HCT116 (cell line): ENCODE measurements around the gene SCN8A. TPM values are rescaled to one million over a fixed set of nuclear protein-coding genes. Genes with fewer than 3 reads are reported as not detected.

ENCODE experiments used
- ATAC-seq: fragments of 200-7000 bp; cut with Tn5 transposase; 2 replicates; pipeline ENCODE4 v1.9.1; 2020; ENCODE audit warnings: mild to moderate bottlenecking, moderate library complexity
- BruUV-seq: library from RNA; stranded (reverse); fragments of 400-500 nt; replicated peaks from 2 replicates; lab custom pipeline; 2021; lab: Mats Ljungman, UMichigan
- CTCF ChIA-PET: fragments of 300-600 bp; sonication (Branson Sonifier 250); formaldehyde crosslinking; loops from one replicate; lab custom pipeline; 2021; ENCODE audit warnings: antibody characterized with exemption; lab: Charles Lee
- POLR2A ChIA-PET: fragments of 300-600, 350-600 bp; sonication (Branson Sonifier 250); formaldehyde crosslinking; loops from one replicate; lab custom pipeline; 2021; ENCODE audit warnings: antibody characterized with exemption; lab: Charles Lee
- RAD21 ChIA-PET, 2 experiments: fragments of 300-600 bp; sonication (Branson Sonifier 250); formaldehyde crosslinking; loops; one replicate each; lab custom pipeline; 2023; ENCODE audit warnings: low total read pairs in 2 of 2; ENCODE audit not compliant: uncharacterized antibody in 2 of 2, unreplicated experiment in 2 of 2, low non-redundant PET in 1 of 2; lab: Charles Lee
- DNase-seq: peaks from one replicate; pipeline ENCODE4 v3.0.0-alpha.2; 2010; ENCODE audit warnings: low read depth, low spot score
- H2AFZ ChIP-seq: fragments of 200-600 bp; shearing (Covaris generic), sonication (generic); 2 replicates; pipeline ENCODE4 v1.6.1; 2017; ENCODE audit warnings: low read depth, mixed run types, mixed read lengths, antibody characterized with exemption, low read length; ENCODE audit not compliant: poor library complexity, severe bottlenecking
- H3K27ac ChIP-seq: 2 replicates; pipeline ENCODE4 v1.5.1; 2012; ENCODE audit warnings: low read depth, low read length
- H3K27me3 ChIP-seq: fragments of 200-600 bp; sonication (generic); 2 replicates; pipeline ENCODE4 v1.6.1; 2016; ENCODE audit warnings: mixed run types, low read length, mixed read lengths; ENCODE audit not compliant: insufficient read depth
- H3K36me3 ChIP-seq, 2 experiments: fragments of 200-500 bp in 1 of 2; fragments of 200-600 bp in 1 of 2; sonication (Bioruptor generic) in 1 of 2; sonication (generic) in 1 of 2; 2 replicates each; pipeline versions ENCODE4 v1.5.1 to v1.6.1; 2014 to 2016; ENCODE audit warnings: low read length in 2 of 2, inconsistent platforms in 1 of 2, mixed read lengths in 1 of 2, mixed run types in 1 of 2; ENCODE audit not compliant: insufficient read depth in 2 of 2, control insufficient read depth in 1 of 2
- H3K4me1 ChIP-seq, 2 experiments: fragments of 200-600 bp in 1 of 2; sonication (generic) in 1 of 2; 2 replicates each; pipeline versions ENCODE4 v1.5.1 to v1.6.1; 2012 to 2017; ENCODE audit warnings: low read length in 2 of 2, inconsistent platforms in 1 of 2, mild to moderate bottlenecking in 1 of 2, mixed read lengths in 1 of 2, mixed run types in 1 of 2, moderate library complexity in 1 of 2; ENCODE audit not compliant: insufficient read depth in 2 of 2, control insufficient read depth in 1 of 2
- H3K4me2 ChIP-seq: fragments of 200-600 bp; sonication (generic); 2 replicates; pipeline ENCODE4 v1.6.1; 2017; ENCODE audit warnings: mixed run types, low read length, mixed read lengths
- H3K4me3 ChIP-seq, 2 experiments: fragments of 200-600 bp in 1 of 2; sonication (generic) in 1 of 2; replicated peaks in 1 of 2; 2 replicates each; pipeline ENCODE4 v1.5.1; 2011 to 2016; ENCODE audit warnings: low read length in 2 of 2, control low read depth in 1 of 2, low read depth in 1 of 2, mild to moderate bottlenecking in 1 of 2, mixed read lengths in 1 of 2, mixed run types in 1 of 2
- H3K79me2 ChIP-seq: fragments of 200-600 bp; sonication (generic); 2 replicates; pipeline ENCODE4 v1.6.1; 2017; ENCODE audit warnings: mild to moderate bottlenecking, mixed run types, low read length, moderate library complexity, mixed read lengths; ENCODE audit not compliant: insufficient read depth
- H3K9ac ChIP-seq: fragments of 200-600 bp; sonication (generic); 2 replicates; pipeline ENCODE4 v1.6.1; 2016; ENCODE audit warnings: low read length, mixed read lengths
- H3K9me2 ChIP-seq: fragments of 200-600 bp; sonication (generic), shearing (Covaris generic); 2 replicates; pipeline ENCODE4 v1.6.1; 2017; ENCODE audit warnings: mixed run types, mild to moderate bottlenecking, moderate library complexity; ENCODE audit not compliant: insufficient read depth
- H3K9me3 ChIP-seq, 2 experiments: fragments of 200-500 bp in 1 of 2; fragments of 200-600 bp in 1 of 2; sonication (Bioruptor generic) in 1 of 2; sonication (generic) in 1 of 2; 2 replicates each; pipeline ENCODE4 v1.6.1; 2014 to 2017; ENCODE audit warnings: low read length in 2 of 2, mixed read lengths in 2 of 2, inconsistent platforms in 1 of 2, low read depth in 1 of 2, mild to moderate bottlenecking in 1 of 2, mixed run types in 1 of 2, moderate library complexity in 1 of 2; ENCODE audit not compliant: control insufficient read depth in 1 of 2, insufficient read depth in 1 of 2
- H4K20me1 ChIP-seq: fragments of 200-600 bp; sonication (generic), shearing (Covaris generic); 2 replicates; pipeline ENCODE4 v1.6.1; 2017; ENCODE audit warnings: mixed run types, mild to moderate bottlenecking, moderate library complexity; ENCODE audit not compliant: insufficient read depth
- ATF3 ChIP-seq: IDR thresholded peaks from 2 replicates; pipeline ENCODE4 v1.6.1; 2012
- CBX3 ChIP-seq: IDR thresholded peaks from 2 replicates; pipeline ENCODE4 v1.6.1; 2012; ENCODE audit warnings: low read depth
- CEBPB ChIP-seq: IDR thresholded peaks from 2 replicates; pipeline ENCODE4 v1.6.1; 2012; ENCODE audit warnings: low read depth
- CTCF ChIP-seq, 3 experiments: fragments of 200-600 bp in 1 of 3; sonication (generic) in 1 of 3; IDR thresholded peaks in 2 of 3; conservative IDR thresholded peaks in 1 of 3; 2 replicates each; pipeline ENCODE4 v1.5.1; 2012 to 2017; ENCODE audit warnings: low read depth in 2 of 3, low read length in 2 of 3, antibody characterized with exemption in 1 of 3, borderline replicate concordance in 1 of 3, control low read depth in 1 of 3, mild to moderate bottlenecking in 1 of 3, mixed read lengths in 1 of 3, mixed run types in 1 of 3, moderate library complexity in 1 of 3; ENCODE audit not compliant: insufficient read depth in 1 of 3
- EZH2 ChIP-seq: fragments of 200-600 bp; sonication (generic); IDR thresholded peaks from 2 replicates; pipeline ENCODE4 v1.6.1; 2017; ENCODE audit warnings: antibody characterized with exemption, mixed run types
- EZH2phosphoT487 ChIP-seq: fragments of 200-600 bp; IDR thresholded peaks from 2 replicates; pipeline ENCODE4 v1.6.1; 2018; ENCODE audit warnings: antibody characterized with exemption, borderline replicate concordance
- FOSL1 ChIP-seq: IDR thresholded peaks from 2 replicates; pipeline ENCODE4 v1.6.1; 2012; ENCODE audit warnings: low read depth
- JUND ChIP-seq: IDR thresholded peaks from 2 replicates; pipeline ENCODE4 v1.6.1; 2012
- POLR2A ChIP-seq: IDR thresholded peaks from 2 replicates; pipeline ENCODE4 v1.7.0; 2011; ENCODE audit warnings: borderline replicate concordance; ENCODE audit not compliant: insufficient read depth, insufficient read length; ENCODE audit errors: extremely low read depth
- POLR2AphosphoS5 ChIP-seq: IDR thresholded peaks from 2 replicates; pipeline ENCODE4 v1.6.1; 2011; ENCODE audit warnings: mild to moderate bottlenecking, low read depth, low read length, moderate library complexity
- REST ChIP-seq: IDR thresholded peaks from 2 replicates; pipeline ENCODE4 v1.6.1; 2012; ENCODE audit warnings: low read depth
- SP1 ChIP-seq: IDR thresholded peaks from 2 replicates; pipeline ENCODE4 v1.6.1; 2012; ENCODE audit warnings: low read depth
- SRF ChIP-seq: IDR thresholded peaks from 2 replicates; pipeline ENCODE4 v1.6.1; 2012; ENCODE audit warnings: low read depth
- TCF7L2 ChIP-seq: IDR thresholded peaks from 2 replicates; pipeline ENCODE4 v1.7.0; 2011; ENCODE audit warnings: borderline replicate concordance, inconsistent platforms; ENCODE audit not compliant: insufficient read depth, insufficient read length; ENCODE audit errors: extremely low read depth
- YY1 ChIP-seq: IDR thresholded peaks from 2 replicates; pipeline ENCODE4 v1.6.1; 2011; ENCODE audit warnings: low read length, low read depth, moderate library complexity, mild to moderate bottlenecking; ENCODE audit not compliant: insufficient replicate concordance; ENCODE audit errors: extremely low read depth
- intact Hi-C: fragments of 100-400 bp; cut with micrococcal nuclease; formaldehyde crosslinking; loops from 2 replicates; pipeline ENCODE4 v1.10.0; 2022
- total RNA-seq: library from RNA; stranded (reverse); gene quantifications from one replicate; pipeline ENCODE4 v1.2.1, GENCODE V29; 2021; ENCODE audit not compliant: unreplicated experiment

Gene SCN8A
- total RNA-seq, 1 experiment from 2014 or later, result 7.1 TPM

DNA sequence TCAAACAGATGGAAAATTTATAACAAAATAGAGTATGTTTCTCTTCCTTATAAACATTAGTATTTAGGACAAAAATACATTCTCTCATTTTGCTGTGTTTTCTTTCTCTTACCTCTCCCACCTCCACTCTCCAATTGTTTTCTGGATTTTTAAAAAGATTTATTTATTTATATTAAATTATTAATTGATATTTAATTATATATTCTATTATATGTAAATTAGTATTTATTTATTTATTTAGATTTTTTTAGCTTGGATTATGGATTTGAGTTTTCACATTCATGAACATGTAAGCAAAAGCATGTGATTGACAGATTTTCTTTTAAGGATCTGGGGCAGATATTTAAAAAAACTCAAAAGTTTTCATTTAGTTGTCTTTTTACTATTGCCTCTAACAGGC is 35.6 kb downstream of the SCN8A start:
- Histone ChIP-seq H3K4me1 (peaks cover 11 to 20% of the 10 kb centered on the region in 2 experiments), H3K27me3 (no peaks in the 10 kb centered on the region), H2AFZ (no peak overlapping the region), H3K27ac (no peak overlapping the region), H3K4me3 (no peak overlapping the region), H3K9ac (no peak overlapping the region), H3K9me3 (no peaks in the 10 kb centered on the region), H3K36me3 (no peaks in the 10 kb centered on the region), H3K9me2 (no peaks in the 10 kb centered on the region), H3K79me2 (no peaks in the 10 kb centered on the region), H4K20me1 (no peaks in the 10 kb centered on the region), H3K4me2 (no peak overlapping the region)
- DNase-seq (no peak), ATAC-seq (no peak)
- BruUV-seq, result no TSS peak
- RAD21 ChIA-PET, result no interaction called here
- CTCF ChIA-PET, result no interaction called here
- POLR2A ChIA-PET, result no interaction called here
- no peak for TF ChIP-seq SP1
- TF ChIP-seq YY1, result no peak
- TF ChIP-seq POLR2A, result no peak
- TF ChIP-seq CBX3, result no peak
- TF ChIP-seq TCF7L2, result no peak
- no peak for TF ChIP-seq FOSL1
- TF ChIP-seq CEBPB, result no peak
- no peak for TF ChIP-seq EZH2phosphoT487
- TF ChIP-seq ATF3, result no peak
- intact Hi-C loops, result no loop called here

DNA sequence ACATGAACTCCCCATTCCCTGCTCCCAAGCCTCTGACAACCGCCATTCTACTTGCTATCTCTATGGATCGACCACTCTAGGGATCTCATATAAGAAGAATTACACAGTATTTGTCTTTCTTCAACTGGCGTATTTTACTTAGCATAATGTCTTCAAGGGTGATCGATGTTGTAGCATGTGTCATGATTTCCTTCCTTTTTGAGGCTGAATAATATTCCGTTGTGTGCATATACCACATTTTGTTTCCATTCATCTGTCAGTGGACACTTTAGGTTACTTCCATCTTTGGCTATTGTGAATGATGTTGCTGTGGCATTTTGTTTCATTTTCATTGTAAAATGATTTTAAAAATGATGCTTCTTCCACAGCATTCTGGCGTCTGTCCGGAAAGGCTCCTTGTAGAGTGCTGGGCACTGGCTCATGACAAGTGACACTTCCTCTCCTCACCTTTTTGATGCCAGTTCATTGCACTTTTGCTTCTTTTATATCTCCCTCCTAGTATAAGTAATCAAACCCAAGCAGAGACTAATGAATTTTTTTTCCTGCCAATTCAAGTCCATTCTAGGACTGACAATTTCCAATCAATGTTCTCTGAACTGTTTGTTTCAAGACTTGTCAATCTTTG is 39.3 kb downstream of the SCN8A start:
- no peak overlapping the region for H2AFZ ChIP-seq
- H3K27ac ChIP-seq, result no peak overlapping the region
- H3K9me3 ChIP-seq, result no peaks in the 10 kb centered on the region
- DNase-seq, result no peak
- BruUV-seq, result no TSS peak
- ChIA-PET POLR2A (no interaction called here), CTCF (no interaction called here), RAD21 (no interaction called here)
- peaks cover 14 to 17% of the 10 kb centered on the region in 2 experiments for H3K4me1 ChIP-seq
- H3K79me2 ChIP-seq, result no peaks in the 10 kb centered on the region
- no peaks in the 10 kb centered on the region for H3K36me3 ChIP-seq
- H3K9ac ChIP-seq, result no peak overlapping the region
- no peaks in the 10 kb centered on the region for H3K9me2 ChIP-seq
- H4K20me1 ChIP-seq, result no peaks in the 10 kb centered on the region
- no peak for ATAC-seq
- H3K27me3 ChIP-seq, result no peaks in the 10 kb centered on the region
- no peak overlapping the region for H3K4me2 ChIP-seq
- no peak overlapping the region for H3K4me3 ChIP-seq
- intact Hi-C loops, result no loop called here
- TF ChIP-seq REST, result no peak
- TF ChIP-seq TCF7L2, result no peak
- TF ChIP-seq EZH2, result no peak
- no peak for TF ChIP-seq CTCF (IDR thresholded peaks at IDR 0.05 in 2 of 3, conservative IDR thresholded peaks at IDR 0.05 in 1 of 3; ENCODE audit: borderline replicate concordance in 1 of 3, insufficient read depth in 1 of 3, low read depth in 2 of 3, low read length in 2 of 3)
- TF ChIP-seq YY1, result no peak
- TF ChIP-seq POLR2AphosphoS5, result no peak
- no peak for TF ChIP-seq JUND
- no peak for TF ChIP-seq CBX3
- TF ChIP-seq SRF, result no peak
- TF ChIP-seq FOSL1, result no peak
- no peak for TF ChIP-seq SP1
